OCI-LY3 (cell line): ENCODE measurements around the gene TBC1D32.
"Not testable (repeated sequence)": the region's sequence is repeated elsewhere in the genome, so short reads cannot be mapped to it uniquely, and the experiment has no call there.

Source experiments
- EZH2phosphoT487 ChIP-seq: fragments of 200-600 bp; shearing (Covaris generic); IDR thresholded peaks from 2 replicates; pipeline ENCODE4 v1.6.1; 2018; ENCODE audit warnings: antibody characterized with exemption, mixed run types, low read depth
- TF ChIP-seq, protein P1 (sequence below): fragments of 200-600, 300-600 bp; sonication (generic); IDR thresholded peaks from 2 replicates; pipeline ENCODE4 v1.5.1; 2014; ENCODE audit warnings: antibody characterized with exemption, low read length, low read depth

DNA sequence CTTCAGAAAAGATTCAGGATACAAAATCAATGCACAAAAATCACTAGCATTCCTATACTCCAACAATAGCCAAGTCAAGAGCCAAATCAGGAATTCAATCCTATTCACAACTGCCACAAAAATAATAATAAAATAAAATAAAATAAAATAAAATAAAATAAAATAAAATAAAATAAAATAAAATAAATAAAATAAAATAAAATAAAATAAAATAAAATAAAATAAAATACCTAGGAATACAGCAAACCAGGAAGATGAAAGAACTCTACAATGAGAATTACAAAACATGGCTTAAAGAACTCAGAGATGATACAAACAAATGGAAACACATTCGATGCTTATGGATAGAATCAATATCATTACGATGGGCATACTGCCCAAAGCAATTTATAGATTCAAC lies 120.9 kb downstream of the TBC1D32 start:
- TF ChIP-seq, protein P1, sequence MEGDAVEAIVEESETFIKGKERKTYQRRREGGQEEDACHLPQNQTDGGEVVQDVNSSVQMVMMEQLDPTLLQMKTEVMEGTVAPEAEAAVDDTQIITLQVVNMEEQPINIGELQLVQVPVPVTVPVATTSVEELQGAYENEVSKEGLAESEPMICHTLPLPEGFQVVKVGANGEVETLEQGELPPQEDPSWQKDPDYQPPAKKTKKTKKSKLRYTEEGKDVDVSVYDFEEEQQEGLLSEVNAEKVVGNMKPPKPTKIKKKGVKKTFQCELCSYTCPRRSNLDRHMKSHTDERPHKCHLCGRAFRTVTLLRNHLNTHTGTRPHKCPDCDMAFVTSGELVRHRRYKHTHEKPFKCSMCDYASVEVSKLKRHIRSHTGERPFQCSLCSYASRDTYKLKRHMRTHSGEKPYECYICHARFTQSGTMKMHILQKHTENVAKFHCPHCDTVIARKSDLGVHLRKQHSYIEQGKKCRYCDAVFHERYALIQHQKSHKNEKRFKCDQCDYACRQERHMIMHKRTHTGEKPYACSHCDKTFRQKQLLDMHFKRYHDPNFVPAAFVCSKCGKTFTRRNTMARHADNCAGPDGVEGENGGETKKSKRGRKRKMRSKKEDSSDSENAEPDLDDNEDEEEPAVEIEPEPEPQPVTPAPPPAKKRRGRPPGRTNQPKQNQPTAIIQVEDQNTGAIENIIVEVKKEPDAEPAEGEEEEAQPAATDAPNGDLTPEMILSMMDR, result not testable (repeated sequence)
- not testable (repeated sequence) for TF ChIP-seq EZH2phosphoT487
